ENCODE results near the gene SYNE1.

The SYNE1 gene

DNA sequence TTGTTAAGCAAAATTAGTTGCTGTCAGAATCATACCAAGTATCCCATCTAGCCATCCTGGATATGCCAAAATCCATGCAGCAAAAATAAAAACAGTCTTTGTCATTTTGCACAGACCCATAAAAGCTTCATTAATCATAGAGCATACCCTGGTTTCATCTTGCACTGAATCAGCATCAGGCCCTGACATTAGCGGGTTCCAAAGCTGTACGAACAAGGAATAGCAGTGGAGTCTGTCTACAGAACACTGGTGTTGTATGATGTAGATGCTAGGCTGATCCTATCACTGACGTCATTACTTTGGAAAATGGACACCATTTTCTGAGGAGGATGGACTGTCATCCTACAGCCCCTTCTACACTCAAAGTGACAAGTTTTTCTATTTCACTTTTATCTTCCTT, 514.1 kb downstream of the SYNE1 start:
- no peak for DNase-seq

DNA sequence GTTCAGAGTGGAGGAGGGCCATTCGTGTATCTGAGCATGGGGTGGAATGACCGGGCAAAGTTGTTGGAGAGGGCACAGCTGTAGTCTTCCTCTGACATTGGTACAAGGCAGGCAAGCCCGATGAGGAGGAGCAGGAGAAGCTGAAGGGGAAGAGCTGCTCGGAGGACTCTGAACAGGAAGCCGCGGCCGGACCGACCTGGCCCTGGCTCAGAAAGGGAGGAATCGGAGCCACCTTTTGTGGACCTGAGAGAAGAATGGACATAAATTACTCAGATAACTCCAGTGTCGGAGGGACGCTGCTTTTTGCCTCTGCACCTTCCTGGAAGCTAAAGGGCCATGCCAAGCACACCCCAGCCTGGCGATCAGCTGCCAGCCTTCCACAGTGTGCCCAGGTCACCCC, 514.7 kb downstream of the SYNE1 start:
- no peak for DNase-seq

DNA sequence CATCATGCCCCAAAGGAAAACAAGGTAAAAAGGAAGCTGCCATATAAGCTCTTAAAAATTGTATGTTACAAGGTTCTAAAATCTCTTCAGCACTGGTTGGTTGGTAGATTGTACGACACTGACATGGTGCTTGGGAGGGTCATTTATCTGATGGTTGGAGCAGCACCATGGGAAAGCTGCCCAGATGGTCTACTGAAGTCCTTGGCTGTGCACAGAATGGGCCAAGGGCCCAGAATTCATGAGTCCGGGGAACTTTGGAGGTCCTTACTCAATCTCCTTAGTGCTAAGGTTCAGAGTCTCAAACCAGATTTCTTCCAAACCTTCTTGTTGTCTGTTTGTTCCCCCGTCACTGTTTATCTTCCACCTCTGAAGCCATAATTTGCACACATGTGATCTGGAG, 515.3 kb downstream of the SYNE1 start:
- no peak for DNase-seq

DNA sequence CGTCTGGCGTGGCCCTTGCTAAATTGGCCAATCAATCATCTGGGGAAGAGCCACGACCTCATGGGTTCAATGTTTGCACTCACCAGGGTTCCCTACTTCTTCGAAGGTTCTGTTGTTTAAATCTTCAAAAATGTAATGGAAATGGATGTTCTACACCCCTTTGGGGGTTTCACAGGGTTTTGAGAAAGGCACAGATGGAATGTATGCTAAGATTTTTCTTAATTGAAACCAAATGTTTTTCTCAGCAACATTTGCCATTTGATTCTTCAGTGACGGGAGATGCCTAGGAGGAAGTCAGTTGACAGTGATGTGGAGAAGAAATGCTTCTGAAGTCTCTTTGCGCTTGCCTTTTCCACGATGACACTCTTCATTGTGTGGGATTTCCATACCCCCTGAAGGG, 517.3 kb downstream of the SYNE1 start:
- DNase-seq, result no peak

DNA sequence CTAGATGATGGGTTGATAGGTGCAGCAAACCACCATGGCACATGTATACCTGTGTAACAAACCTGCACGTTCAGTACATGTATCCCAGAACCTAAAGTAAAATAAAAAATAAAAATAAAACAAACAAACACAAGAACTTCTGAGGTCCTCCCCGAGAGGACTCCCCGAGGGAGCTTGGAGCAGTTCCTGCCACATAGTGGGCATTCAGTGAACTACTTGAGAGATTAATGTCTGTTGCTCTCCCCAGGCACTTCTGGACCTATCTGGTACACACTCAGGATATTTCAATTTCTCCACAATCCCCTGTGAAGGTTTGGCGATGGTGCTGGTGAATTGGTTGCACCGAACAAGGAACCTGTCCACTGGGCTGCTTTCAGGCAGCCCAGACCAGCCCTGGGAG, 518.5 kb downstream of the SYNE1 start:
- no peak for DNase-seq

DNA sequence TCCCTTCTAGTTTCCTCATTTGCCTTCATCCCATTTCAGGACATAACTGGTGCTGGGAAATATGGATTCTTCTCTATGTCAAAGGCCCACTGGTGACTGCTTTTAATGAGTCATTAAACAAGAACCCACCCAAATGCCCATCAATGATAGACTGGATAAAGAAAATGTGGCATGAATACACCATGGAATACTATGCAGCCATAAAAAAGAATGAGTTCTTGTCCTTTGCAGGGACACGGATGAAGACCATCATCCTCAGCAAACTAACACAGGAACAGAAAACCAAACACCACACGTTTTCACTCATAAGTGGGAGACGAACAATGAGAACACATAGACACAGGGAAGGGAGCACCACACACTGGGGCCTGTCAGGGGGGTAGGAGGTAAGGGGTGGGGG, 518.9 kb downstream of the SYNE1 start:
- DNase-seq, result no peak

DNA sequence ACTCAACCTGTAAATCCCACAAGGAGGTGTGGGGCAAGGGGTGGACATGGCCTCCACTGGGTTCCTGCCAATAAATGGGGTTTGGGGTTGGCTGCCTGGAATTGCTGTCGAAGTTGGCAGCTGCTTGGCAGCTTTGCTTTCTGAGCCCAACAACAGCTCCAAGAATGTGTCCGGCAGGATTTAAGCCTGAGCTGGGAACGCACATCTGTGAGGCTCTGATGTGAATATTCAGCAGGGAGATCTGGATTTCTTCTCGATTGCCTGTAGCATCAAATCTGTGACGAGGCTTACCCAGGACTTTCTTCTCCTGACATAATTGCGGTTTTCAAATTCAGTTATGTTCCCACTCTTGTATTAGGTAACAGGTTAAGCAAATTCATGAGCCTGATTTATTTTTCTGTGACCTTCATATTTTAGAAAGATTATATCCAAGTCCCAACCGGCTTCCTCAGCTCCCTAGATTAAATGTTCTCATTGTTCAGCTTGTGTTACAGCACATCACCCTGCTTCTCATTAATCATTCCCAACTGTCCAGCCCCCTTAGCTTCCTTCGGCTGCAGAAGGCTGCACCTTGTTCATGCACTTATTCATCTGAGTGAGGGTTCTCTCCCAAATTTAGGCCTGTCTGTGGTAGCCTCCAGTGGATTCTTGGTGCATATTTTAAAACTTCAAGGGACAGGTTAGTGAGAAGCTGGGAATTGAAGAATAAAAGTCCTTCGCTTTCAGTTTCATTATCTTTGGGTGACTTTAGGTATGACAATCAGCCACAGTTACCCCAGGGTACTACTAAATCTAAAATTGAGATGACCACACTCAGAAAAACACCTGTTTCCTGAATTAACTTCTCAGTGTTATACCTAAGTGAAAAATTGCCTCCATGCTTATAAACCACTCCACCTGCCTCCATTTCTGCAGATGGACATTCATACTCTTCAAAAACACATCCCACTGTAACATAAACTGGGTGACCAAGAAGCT, 519.7 kb downstream of the SYNE1 start:
- no peak for DNase-seq

DNA sequence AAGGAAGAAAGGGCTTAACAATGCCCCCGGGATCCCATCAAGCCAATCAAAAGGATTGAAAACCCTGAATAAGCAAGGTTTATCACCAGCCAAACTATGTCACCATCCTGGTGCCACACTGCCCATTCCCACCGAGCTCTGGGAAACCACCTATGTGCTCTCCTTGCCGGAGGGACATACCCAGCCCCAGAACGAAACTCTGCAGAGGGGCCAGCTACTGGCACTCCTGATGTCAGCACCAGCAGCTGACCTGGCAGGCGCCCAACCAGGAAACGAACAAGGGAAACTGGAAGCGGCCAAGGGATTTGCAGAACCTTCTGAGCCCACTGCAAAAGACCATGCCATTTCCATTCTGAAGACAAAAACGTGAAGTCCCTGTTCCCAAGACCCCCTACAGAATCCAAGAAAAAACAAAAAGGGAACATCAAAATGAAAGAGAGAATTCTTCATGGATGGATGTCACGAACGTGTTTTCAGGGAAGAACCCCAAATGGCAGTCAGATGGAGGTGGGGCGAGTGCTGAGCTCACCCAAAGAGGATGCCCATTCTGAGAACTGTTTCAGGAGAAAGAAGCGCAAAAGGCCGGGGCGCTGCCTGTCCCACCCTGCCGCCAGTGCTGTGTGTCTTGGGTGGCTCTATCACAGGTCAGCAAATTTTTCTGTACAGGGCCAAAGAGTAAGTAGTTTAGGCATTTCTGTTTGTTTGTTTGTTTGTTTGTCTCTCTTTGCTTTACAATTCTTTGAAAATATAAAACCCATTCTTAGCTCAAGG, 524.5 kb downstream of the SYNE1 start:
- no peak for DNase-seq

DNA sequence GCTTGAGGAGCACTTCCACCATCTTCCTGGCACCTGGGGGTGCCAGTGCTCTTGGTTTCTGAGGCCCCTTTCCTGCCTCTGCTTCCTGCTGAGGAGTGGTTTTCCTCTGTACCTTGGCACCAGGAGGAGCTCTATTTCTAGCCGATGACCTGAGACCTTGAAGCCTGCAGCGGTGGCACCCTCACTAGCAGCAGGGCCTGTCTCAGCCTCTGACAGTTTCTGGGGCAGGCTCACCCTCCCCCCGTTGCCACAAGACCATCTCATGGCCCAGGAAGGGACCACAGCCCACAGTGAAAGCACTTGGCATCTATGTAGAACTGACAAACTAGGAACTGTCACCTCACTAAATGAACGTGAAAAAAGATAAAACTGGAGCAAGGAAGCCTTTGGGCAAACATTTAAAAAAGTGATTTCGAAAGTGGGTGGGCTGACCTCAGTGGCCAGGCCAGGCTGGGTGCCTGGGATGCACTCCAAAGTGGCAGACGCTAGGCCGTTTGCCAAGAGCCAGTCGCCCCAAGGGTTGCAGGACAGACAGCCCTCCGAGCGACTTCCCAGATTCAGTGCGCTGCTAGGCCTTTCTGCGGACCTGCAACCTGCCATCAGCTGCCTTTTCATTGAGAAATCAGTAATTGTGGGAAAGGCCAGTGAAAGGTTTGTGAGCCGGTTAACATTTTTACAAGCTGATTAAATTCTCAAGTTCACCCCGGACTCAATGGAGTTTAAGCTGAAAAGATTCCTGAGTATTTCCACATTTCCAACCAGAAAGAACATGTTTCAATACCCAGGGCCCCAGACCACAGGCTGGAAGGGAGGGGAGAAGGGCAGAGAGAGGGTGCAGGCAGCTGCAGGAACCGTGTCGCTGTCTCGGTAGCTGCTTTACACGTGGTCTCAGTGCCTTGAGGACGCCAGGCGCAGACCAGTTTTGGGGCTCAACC, 526.0 kb downstream of the SYNE1 start:
- no peak for DNase-seq

DNA sequence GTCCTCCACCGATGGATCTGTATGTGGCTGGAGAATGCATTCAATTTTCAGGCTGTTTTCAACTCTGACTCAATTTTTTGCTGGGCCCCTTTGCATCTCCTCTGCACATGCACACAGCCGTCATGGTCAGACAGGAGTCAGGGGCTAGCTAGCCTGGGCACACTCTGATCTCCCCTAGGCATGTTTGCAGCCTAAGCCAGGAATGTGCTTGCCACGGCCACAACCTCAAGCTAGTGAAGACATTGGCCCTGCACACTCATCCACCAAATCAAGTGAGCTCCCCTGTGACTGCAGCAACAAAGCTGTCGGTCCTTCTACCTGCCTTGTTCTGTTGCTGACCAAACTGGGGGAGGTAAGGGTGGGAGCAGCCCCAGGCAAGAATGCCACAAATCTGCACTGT, 529.2 kb downstream of the SYNE1 start:
- no peak for DNase-seq

DNA sequence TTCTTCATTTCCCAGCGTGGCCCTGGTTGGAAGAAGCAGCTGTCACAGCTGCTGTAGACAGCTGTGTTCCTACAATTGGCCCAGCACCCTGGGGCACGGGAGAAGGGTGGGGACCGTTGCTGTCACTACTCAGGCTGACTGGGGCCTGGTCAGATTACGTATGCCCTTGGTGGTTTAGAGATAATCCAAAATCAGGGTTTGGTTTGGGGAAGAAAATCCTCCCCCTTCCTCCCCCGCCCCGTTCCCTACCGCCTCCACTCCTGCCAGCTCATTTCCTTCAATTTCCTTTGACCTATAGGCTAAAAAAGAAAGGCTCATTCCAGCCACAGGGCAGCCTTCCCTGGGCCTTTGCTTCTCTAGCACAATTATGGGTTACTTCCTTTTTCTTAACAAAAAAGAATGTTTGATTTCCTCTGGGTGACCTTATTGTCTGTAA, 537.0 kb downstream of the SYNE1 start:
- DNase-seq, result no peak

DNA sequence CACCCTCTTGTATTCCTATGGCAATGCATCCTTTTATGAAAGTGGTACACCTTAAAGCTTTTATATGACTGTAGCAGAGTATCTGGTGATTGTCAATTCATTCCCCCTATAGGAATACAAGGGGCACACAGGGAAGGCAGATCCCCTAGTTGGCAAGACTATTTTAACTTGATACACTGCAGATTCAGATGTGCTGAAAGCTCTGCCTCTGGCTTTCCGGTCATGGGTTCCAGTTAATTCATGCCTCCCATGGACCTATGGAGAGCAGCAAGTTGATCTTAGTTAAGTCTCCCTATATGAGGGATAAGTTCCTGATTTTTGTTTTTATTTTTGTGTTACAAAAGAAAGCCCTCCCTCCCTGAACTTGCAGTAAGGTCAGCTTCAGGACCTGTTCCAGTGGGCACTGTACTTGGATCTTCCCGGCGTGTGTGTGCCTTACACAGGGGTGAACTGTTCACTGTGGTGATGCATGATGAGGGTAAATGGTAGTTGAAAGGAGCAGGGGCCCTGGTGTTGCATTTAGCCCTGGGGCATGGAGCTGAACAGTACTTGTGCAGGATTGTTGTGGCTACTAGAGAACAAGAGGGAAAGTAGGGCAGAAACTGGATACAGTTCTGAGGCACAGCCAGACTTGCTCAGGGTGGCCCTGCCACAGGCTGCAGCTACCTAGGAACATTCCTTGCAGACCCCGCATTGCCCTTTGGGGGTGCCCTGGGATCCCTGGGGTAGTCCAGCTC, 537.5 kb downstream of the SYNE1 start:
- no peak for DNase-seq

DNA sequence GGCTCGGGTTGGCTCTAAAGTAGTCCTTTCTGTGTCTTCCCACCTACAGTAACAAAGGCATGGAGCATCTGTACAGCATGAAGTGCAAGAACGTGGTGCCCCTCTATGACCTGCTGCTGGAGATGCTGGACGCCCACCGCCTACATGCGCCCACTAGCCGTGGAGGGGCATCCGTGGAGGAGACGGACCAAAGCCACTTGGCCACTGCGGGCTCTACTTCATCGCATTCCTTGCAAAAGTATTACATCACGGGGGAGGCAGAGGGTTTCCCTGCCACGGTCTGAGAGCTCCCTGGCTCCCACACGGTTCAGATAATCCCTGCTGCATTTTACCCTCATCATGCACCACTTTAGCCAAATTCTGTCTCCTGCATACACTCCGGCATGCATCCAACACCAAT, 538.5 kb downstream of the SYNE1 start:
- no peak for DNase-seq

DNA sequence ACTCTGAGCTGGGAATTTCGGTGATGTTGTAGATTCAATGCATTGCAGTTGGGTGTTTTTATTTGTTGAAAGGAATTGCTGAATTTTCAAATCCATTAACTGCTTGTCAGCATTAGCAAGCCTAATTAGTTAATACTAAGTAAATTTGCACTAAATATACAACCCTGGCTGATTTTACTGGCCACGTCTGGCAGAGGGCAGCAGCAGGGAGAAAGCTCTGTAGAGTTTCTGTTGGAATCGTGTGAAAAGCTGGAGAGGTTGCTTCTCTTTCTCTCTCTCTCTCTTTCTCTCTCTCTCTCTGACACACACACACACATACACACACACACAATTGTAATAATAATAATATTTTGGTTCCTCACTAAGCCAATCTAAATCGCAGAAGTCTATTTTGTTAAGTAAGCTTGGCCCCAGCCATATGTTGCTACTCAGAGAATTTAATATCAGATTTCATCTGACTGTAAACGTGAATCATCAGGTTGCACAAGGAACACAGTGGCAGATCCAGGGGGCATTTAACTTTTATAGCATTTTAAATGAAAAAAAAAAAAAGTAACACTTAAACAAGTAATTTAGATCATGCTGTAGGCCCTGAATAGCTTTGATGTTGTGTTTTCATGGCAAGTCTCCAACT, 540.2 kb downstream of the SYNE1 start:
- DNase-seq, result no peak

DNA sequence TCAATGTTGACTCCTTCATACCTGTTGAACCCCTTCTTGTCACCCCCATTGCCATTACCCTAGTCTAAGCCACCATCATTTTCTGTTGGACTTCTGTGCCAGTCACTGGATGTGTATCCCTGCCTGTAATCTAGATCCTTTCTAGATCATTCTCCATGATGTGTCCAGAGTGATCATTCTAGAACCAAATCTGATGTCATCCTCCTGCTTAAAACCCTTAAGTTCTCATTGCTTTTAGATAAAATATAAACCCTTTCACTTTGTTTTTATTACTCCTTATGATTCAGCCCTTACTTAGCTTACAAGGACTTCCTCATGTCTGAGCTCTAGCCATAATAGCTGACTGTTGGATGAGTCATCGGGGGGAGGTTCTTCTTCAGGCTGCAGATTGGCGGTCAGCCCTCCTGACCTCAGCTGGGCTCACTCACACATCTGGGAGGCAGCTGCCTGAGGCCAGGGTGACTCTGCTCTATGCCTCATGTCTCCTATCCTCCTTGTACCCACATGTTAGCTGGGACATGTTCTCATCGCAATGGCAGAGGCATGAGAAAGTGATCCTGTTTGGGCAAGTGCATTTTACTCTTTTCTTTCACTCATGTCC, 542.1 kb downstream of the SYNE1 start:
- DNase-seq, result no peak

DNA sequence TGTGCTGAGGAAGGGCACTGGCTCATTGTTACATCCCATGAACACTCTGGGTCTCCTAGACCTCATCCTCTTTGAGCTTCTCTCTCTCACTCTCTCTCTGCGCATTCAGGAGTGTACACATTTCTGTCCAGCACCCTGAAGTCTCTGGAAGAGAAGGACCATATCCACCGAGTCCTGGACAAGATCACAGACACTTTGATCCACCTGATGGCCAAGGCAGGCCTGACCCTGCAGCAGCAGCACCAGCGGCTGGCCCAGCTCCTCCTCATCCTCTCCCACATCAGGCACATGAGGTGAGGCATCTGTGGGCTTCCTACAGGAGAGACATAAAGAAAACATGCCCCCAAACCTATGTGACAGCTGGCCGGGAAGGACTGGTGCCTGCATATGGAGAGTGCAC, 542.9 kb downstream of the SYNE1 start:
- no peak for DNase-seq

DNA sequence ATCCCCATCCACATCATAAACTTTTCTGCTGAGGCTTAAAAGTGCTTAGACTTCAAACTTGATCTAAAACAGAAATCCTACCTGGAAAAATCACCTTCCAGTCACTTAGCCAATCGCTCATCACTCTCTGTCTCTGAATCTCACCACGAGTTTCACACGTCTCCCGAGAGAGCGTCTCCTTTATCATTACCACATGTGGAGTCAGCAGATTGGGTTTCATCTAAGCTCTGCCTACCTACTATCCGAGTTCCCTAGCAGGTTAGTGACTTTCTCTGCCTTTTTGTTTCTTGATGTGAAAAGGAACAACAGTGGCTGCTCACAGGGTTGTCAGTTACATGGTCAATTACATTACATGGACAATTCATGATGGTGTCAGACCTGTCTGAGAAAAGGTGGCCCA, 543.5 kb downstream of the SYNE1 start:
- no peak for DNase-seq

DNA sequence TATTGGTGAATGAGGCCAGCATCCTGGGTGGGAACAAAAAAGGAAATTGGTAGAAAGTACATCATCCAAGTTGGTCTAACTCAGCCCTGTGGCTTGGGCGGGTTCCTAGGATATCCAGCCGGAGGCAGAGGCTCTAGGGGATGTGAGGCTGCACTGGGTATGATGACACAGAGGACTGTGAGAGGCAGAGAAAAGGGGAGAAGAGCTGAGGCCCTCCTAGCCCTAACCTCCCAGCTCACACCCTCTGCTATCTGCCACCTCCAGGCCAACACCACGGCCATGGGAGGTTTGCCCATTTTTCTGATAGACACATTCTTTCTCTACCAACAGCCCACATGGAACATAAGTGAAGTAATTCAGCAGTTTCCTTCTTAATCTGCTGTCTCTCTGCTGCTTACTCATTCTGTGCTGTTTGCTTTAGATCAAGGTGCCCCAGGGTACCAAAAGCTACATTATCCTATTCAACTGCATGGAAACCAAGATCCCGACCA, 545.3 kb downstream of the SYNE1 start:
- DNase-seq, result no peak

DNA sequence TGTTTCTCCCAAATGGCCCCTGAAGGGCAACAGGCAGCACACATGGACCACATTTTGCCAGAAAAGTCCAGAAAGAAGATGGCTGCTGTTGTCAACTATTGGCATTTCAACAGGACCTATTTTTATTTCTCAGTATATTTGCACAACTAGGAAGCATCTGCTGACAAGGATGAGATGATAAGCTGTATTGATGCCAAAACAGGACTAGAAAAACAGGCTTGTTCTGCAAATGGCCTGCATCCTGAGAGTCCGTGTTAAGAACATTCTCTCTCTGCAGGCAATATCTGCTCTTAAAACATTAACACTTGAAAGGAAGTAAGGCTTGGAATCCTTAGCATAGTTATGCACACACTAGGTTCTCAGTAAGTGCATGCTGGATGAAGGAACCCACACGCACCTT, 546.0 kb downstream of the SYNE1 start:
- no peak for DNase-seq

DNA sequence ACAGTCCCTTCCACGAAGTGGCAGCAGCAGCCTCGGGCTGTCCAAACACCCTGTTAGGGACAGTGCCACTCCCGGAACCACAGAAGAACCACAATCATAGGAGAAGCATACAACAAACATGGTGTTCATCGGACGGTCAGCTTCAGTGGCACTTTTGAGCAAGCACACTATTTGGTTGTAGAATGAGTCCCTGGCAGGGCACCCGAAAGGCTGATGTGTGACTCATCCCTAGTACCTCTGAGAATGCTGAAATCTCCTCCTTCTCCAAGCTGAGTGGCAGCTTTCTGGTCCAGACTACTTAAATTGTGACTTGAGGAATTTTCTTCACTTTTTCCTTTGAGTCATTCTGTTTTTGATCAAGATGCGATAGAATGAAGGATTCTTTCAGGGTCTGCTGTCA, 547.2 kb downstream of the SYNE1 start:
- no peak for DNase-seq

DNA sequence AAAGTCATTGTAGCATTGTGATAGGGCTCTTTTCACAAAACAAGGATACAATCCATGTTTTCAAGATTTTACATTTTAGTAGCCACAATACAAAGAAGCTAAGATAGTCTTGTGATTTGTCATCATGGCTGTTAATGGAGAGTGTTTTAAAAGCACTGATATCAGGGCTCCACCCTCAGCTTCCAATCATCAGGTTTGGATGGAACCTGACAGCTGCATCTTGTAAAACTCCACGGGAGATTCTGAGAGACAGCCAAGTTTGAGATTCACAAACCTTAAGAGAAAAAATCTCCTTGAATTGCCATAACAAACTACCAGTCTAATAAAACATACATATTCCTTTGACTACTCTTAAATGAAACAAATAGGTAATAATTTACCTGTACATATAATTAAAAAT, 549.5 kb downstream of the SYNE1 start:
- no peak for DNase-seq

Data from CD4-positive, alpha-beta T cell treated with Interleukin-6 for 4 hours (primary cell).